B cell (primary cell): Measurements from ENCODE around the gene ANKS4B.

Source experiments
- CTCF ChIP-seq: fragments of 200-600 bp; IDR thresholded peaks from one replicate; pipeline ENCODE4 v1.8.0; 2022; ENCODE audit warnings: antibody characterized with exemption, mild to moderate bottlenecking
- EZH2 ChIP-seq: IDR thresholded peaks from 2 replicates; pipeline ENCODE4 v1.6.1; 2012; ENCODE audit warnings: borderline replicate concordance, low read depth, mild to moderate bottlenecking, moderate library complexity, low read length; ENCODE audit not compliant: insufficient read depth, poor library complexity, severe bottlenecking

- TF ChIP-seq CTCF = no peak
- no peak for TF ChIP-seq EZH2
Measured at GRCh38 chr16:21253470-21253869, 20.0 kb downstream of the ANKS4B start.
